Measurements from ENCODE around the gene FEZF1.

The FEZF1 gene

GRCh38 chr7:122304319-122304975 is at the start of gene FEZF1:
TSS of gene FEZF1 (minus strand) at chr7:122304750. CDS start at chr7:122304437, 313 bp downstream.
- peaks cover 92% of the 10 kb centered on the region for H3K27me3 ChIP-seq (ENCODE audit: low read depth, low read length)
- no peak within 1 kb of the TSS for H3K27ac ChIP-seq (ENCODE audit: low read length)
- peak within 1 kb of the TSS; percentile 21 to 57 for H3K4me3 ChIP-seq (ENCODE audit: low read depth in 1 of 2, low read length in 2 of 2)
- H3K4me1 ChIP-seq (ENCODE audit: control insufficient read depth in 1 of 2, insufficient read depth in 2 of 2, low read length in 2 of 2): peaks cover 0 to 56% of the 10 kb centered on the region in 2 donors
- no peaks in the 10 kb centered on the region for H3K9me3 ChIP-seq (ENCODE audit: control insufficient read depth in 1 of 2, low read length in 2 of 2)
- H3K36me3 ChIP-seq (ENCODE audit: control insufficient read depth in 1 of 2, insufficient read depth in 2 of 2, low read length in 2 of 2): no peaks in the 10 kb centered on the region

GRCh38 chr7:122352454-122352853 is 47.9 kb upstream of the FEZF1 start:
- Histone ChIP-seq H3K4me1 (ENCODE audit: control insufficient read depth in 1 of 2, insufficient read depth in 2 of 2, low read length in 2 of 2) (no peaks in the 10 kb centered on the region), H3K27me3 (ENCODE audit: low read depth, low read length) (no peaks in the 10 kb centered on the region), H3K36me3 (ENCODE audit: control insufficient read depth in 1 of 2, insufficient read depth in 2 of 2, low read length in 2 of 2) (no peaks in the 10 kb centered on the region), H3K27ac (ENCODE audit: low read length) (no peak overlapping the region), H3K4me3 (ENCODE audit: low read depth in 1 of 2, low read length in 2 of 2) (no peak overlapping the region), H3K9me3 (ENCODE audit: control insufficient read depth in 1 of 2, low read length in 2 of 2) (no peaks in the 10 kb centered on the region)

- Histone ChIP-seq H3K27ac (ENCODE audit: low read length) (no peak overlapping the region), H3K27me3 (ENCODE audit: low read depth, low read length) (no peaks in the 10 kb centered on the region), H3K4me3 (ENCODE audit: low read depth in 1 of 2, low read length in 2 of 2) (no peak overlapping the region), H3K36me3 (ENCODE audit: control insufficient read depth in 1 of 2, insufficient read depth in 2 of 2, low read length in 2 of 2) (no peaks in the 10 kb centered on the region), H3K4me1 (ENCODE audit: control insufficient read depth in 1 of 2, insufficient read depth in 2 of 2, low read length in 2 of 2) (no peaks in the 10 kb centered on the region), H3K9me3 (ENCODE audit: control insufficient read depth in 1 of 2, low read length in 2 of 2) (no peaks in the 10 kb centered on the region)
Observed at GRCh38 chr7:122350701-122351100, 46.2 kb upstream of the FEZF1 start.

- Histone ChIP-seq H3K4me1 (ENCODE audit: control insufficient read depth in 1 of 2, insufficient read depth in 2 of 2, low read length in 2 of 2) (no peaks in the 10 kb centered on the region), H3K27me3 (ENCODE audit: low read depth, low read length) (no peaks in the 10 kb centered on the region), H3K9me3 (ENCODE audit: control insufficient read depth in 1 of 2, low read length in 2 of 2) (no peaks in the 10 kb centered on the region), H3K36me3 (ENCODE audit: control insufficient read depth in 1 of 2, insufficient read depth in 2 of 2, low read length in 2 of 2) (no peaks in the 10 kb centered on the region), H3K4me3 (ENCODE audit: low read depth in 1 of 2, low read length in 2 of 2) (no peak overlapping the region), H3K27ac (ENCODE audit: low read length) (no peak overlapping the region)
Observed at GRCh38 chr7:122344303-122344620, 39.7 kb upstream of the FEZF1 start.

- no peaks in the 10 kb centered on the region for H3K36me3 ChIP-seq (ENCODE audit: control insufficient read depth in 1 of 2, insufficient read depth in 2 of 2, low read length in 2 of 2)
- no peak overlapping the region for H3K4me3 ChIP-seq (ENCODE audit: low read depth in 1 of 2, low read length in 2 of 2)
- no peaks in the 10 kb centered on the region for H3K27me3 ChIP-seq (ENCODE audit: low read depth, low read length)
- no peaks in the 10 kb centered on the region for H3K9me3 ChIP-seq (ENCODE audit: control insufficient read depth in 1 of 2, low read length in 2 of 2)
- no peak overlapping the region for H3K27ac ChIP-seq (ENCODE audit: low read length)
- H3K4me1 ChIP-seq (ENCODE audit: control insufficient read depth in 1 of 2, insufficient read depth in 2 of 2, low read length in 2 of 2): no peaks in the 10 kb centered on the region
Observed at GRCh38 chr7:122343601-122344302, 39.2 kb upstream of the FEZF1 start.

GRCh38 chr7:122340427-122340826 is 35.9 kb upstream of the FEZF1 start:
- no peaks in the 10 kb centered on the region for H3K27me3 ChIP-seq (ENCODE audit: low read depth, low read length)
- no peaks in the 10 kb centered on the region for H3K36me3 ChIP-seq (ENCODE audit: control insufficient read depth in 1 of 2, insufficient read depth in 2 of 2, low read length in 2 of 2)
- no peaks in the 10 kb centered on the region for H3K9me3 ChIP-seq (ENCODE audit: control insufficient read depth in 1 of 2, low read length in 2 of 2)
- no peaks in the 10 kb centered on the region for H3K4me1 ChIP-seq (ENCODE audit: control insufficient read depth in 1 of 2, insufficient read depth in 2 of 2, low read length in 2 of 2)
- no peak overlapping the region for H3K4me3 ChIP-seq (ENCODE audit: low read depth in 1 of 2, low read length in 2 of 2)
- no peak overlapping the region for H3K27ac ChIP-seq (ENCODE audit: low read length)

- Histone ChIP-seq H3K27ac (ENCODE audit: low read length) (no peak overlapping the region), H3K36me3 (ENCODE audit: control insufficient read depth in 1 of 2, insufficient read depth in 2 of 2, low read length in 2 of 2) (no peaks in the 10 kb centered on the region), H3K27me3 (ENCODE audit: low read depth, low read length) (no peaks in the 10 kb centered on the region), H3K4me3 (ENCODE audit: low read depth in 1 of 2, low read length in 2 of 2) (no peak overlapping the region), H3K4me1 (ENCODE audit: control insufficient read depth in 1 of 2, insufficient read depth in 2 of 2, low read length in 2 of 2) (no peaks in the 10 kb centered on the region), H3K9me3 (ENCODE audit: control insufficient read depth in 1 of 2, low read length in 2 of 2) (no peaks in the 10 kb centered on the region)
Observed at GRCh38 chr7:122339145-122339904, 34.8 kb upstream of the FEZF1 start.

GRCh38 chr7:122337011-122337410 is 32.5 kb upstream of the FEZF1 start:
- H3K4me3 ChIP-seq (ENCODE audit: low read depth in 1 of 2, low read length in 2 of 2): no peak overlapping the region
- no peaks in the 10 kb centered on the region for H3K27me3 ChIP-seq (ENCODE audit: low read depth, low read length)
- no peaks in the 10 kb centered on the region for H3K4me1 ChIP-seq (ENCODE audit: control insufficient read depth in 1 of 2, insufficient read depth in 2 of 2, low read length in 2 of 2)
- no peak overlapping the region for H3K27ac ChIP-seq (ENCODE audit: low read length)
- no peaks in the 10 kb centered on the region for H3K9me3 ChIP-seq (ENCODE audit: control insufficient read depth in 1 of 2, low read length in 2 of 2)
- no peaks in the 10 kb centered on the region for H3K36me3 ChIP-seq (ENCODE audit: control insufficient read depth in 1 of 2, insufficient read depth in 2 of 2, low read length in 2 of 2)

- H3K4me1 ChIP-seq (ENCODE audit: control insufficient read depth in 1 of 2, insufficient read depth in 2 of 2, low read length in 2 of 2): no peaks in the 10 kb centered on the region
- H3K4me3 ChIP-seq (ENCODE audit: low read depth in 1 of 2, low read length in 2 of 2): no peak overlapping the region
- no peaks in the 10 kb centered on the region for H3K36me3 ChIP-seq (ENCODE audit: control insufficient read depth in 1 of 2, insufficient read depth in 2 of 2, low read length in 2 of 2)
- no peaks in the 10 kb centered on the region for H3K9me3 ChIP-seq (ENCODE audit: control insufficient read depth in 1 of 2, low read length in 2 of 2)
- H3K27me3 ChIP-seq (ENCODE audit: low read depth, low read length): no peaks in the 10 kb centered on the region
- no peak overlapping the region for H3K27ac ChIP-seq (ENCODE audit: low read length)
Observed at GRCh38 chr7:122329145-122329802, 24.7 kb upstream of the FEZF1 start.

GRCh38 chr7:122327969-122328368 is 23.4 kb upstream of the FEZF1 start:
- H3K4me1 ChIP-seq (ENCODE audit: control insufficient read depth in 1 of 2, insufficient read depth in 2 of 2, low read length in 2 of 2): no peaks in the 10 kb centered on the region
- no peaks in the 10 kb centered on the region for H3K36me3 ChIP-seq (ENCODE audit: control insufficient read depth in 1 of 2, insufficient read depth in 2 of 2, low read length in 2 of 2)
- H3K27me3 ChIP-seq (ENCODE audit: low read depth, low read length): no peaks in the 10 kb centered on the region
- no peak overlapping the region for H3K4me3 ChIP-seq (ENCODE audit: low read depth in 1 of 2, low read length in 2 of 2)
- H3K9me3 ChIP-seq (ENCODE audit: control insufficient read depth in 1 of 2, low read length in 2 of 2): no peaks in the 10 kb centered on the region
- no peak overlapping the region for H3K27ac ChIP-seq (ENCODE audit: low read length)
